SK-N-SH treated with all-trans-retinoic acid at 6 μM for 48 hours (cell line): ENCODE measurements around the gene SGTA.

Source experiments
- ATAC-seq: fragments of 200-7000 bp; cut with Tn5 transposase; 3 replicates; pipeline ENCODE4 v1.9.1; 2020; ENCODE audit warnings: mild to moderate bottlenecking, moderate library complexity
- ARNTL ChIP-seq: fragments of 450-650 bp; formaldehyde crosslinking; IDR thresholded peaks from 2 replicates; pipeline ENCODE4 v1.5.0; 2020; ENCODE audit warnings: low read depth, mild to moderate bottlenecking, moderate library complexity, borderline replicate concordance
- BACH2 ChIP-seq: fragments of 250-450 bp; sonication (Bioruptor Pico); IDR thresholded peaks from 2 replicates; pipeline ENCODE4 v1.9.0; 2021; ENCODE audit warnings: mild to moderate bottlenecking, borderline replicate concordance
- CSDC2 ChIP-seq: fragments of 250-450 bp; sonication (Bioruptor Pico); IDR thresholded peaks from 2 replicates; pipeline ENCODE4 v1.5.0; 2020; ENCODE audit warnings: mild to moderate bottlenecking, moderate library complexity
- CSRNP3 ChIP-seq: fragments of 250-450 bp; sonication (Bioruptor Pico); IDR thresholded peaks from 2 replicates; pipeline ENCODE4 v1.5.1; 2021; ENCODE audit warnings: mild to moderate bottlenecking, moderate library complexity
- ESRRG ChIP-seq: fragments of 250-450 bp; sonication (Bioruptor Pico); IDR thresholded peaks from 2 replicates; pipeline ENCODE4 v1.6.1; 2021; ENCODE audit warnings: mild to moderate bottlenecking
- GLIS3 ChIP-seq: fragments of 250-450 bp; sonication (Bioruptor Pico); IDR thresholded peaks from 2 replicates; pipeline ENCODE4 v1.5.0; 2020; ENCODE audit warnings: mild to moderate bottlenecking, moderate library complexity
- PATZ1 ChIP-seq: fragments of 250-450 bp; sonication (Bioruptor Pico); IDR thresholded peaks from 2 replicates; pipeline ENCODE4 v1.8.0; 2020; ENCODE audit warnings: mild to moderate bottlenecking, moderate library complexity, borderline replicate concordance
- POU6F1 ChIP-seq: fragments of 250-450 bp; sonication (Bioruptor Pico); IDR thresholded peaks from 2 replicates; pipeline ENCODE4 v1.8.0; 2021; ENCODE audit warnings: low read depth, mild to moderate bottlenecking, moderate library complexity, borderline replicate concordance
- PPARA ChIP-seq: fragments of 250-450 bp; sonication (Bioruptor Pico); IDR thresholded peaks from 2 replicates; pipeline ENCODE4 v1.5.0; 2020; ENCODE audit warnings: mild to moderate bottlenecking, borderline replicate concordance
- RARB ChIP-seq: fragments of 250-450 bp; sonication (Bioruptor Pico); IDR thresholded peaks from 2 replicates; pipeline ENCODE4 v1.8.0; 2021; ENCODE audit warnings: mild to moderate bottlenecking, moderate library complexity
- TOX ChIP-seq: fragments of 250-450 bp; sonication (Bioruptor Pico); IDR thresholded peaks from 2 replicates; pipeline ENCODE4 v1.8.0; 2021; ENCODE audit warnings: mild to moderate bottlenecking, moderate library complexity, borderline replicate concordance
- TSHZ2 ChIP-seq: fragments of 250-450 bp; sonication (Bioruptor Pico); IDR thresholded peaks from 2 replicates; pipeline ENCODE4 v1.5.0; 2020; ENCODE audit warnings: mild to moderate bottlenecking, moderate library complexity
- ZNF565 ChIP-seq: fragments of 450-650 bp; formaldehyde crosslinking; conservative IDR thresholded peaks from 2 replicates; pipeline ENCODE4 v1.5.0; 2020; ENCODE audit warnings: low read depth, mild to moderate bottlenecking, moderate library complexity

SGTA gene

GRCh38 chr19:2824129-2824528 lies 41.1 kb upstream of the SGTA start (continued):
- TF ChIP-seq POU6F1: no peak
- no peak for TF ChIP-seq TSHZ2 (CRISPR knock-in tag)

- TF ChIP-seq CSRNP3 (CRISPR knock-in tag) (no peak), BACH2 (CRISPR knock-in tag) (no peak), GLIS3 (CRISPR knock-in tag) (no peak)
- TF ChIP-seq, all 23 proteins: peak for 0
- no peak for ATAC-seq
These were observed 40.6 kb upstream of the SGTA start for GRCh38 chr19:2823646-2824045.

GRCh38 chr19:2822846-2823245 lies 39.8 kb upstream of the SGTA start:
- ATAC-seq: no peak

More at GRCh38 chr19:2822846-2823245, 39.8 kb upstream of the SGTA start:
- no peak for TF ChIP-seq ESRRG (CRISPR knock-in tag)
- no peak for TF ChIP-seq TSHZ2 (CRISPR knock-in tag)
- TF ChIP-seq ARNTL (CRISPR knock-in tag): no peak
- no peak for TF ChIP-seq BACH2 (CRISPR knock-in tag)
- TF ChIP-seq RARB (CRISPR knock-in tag): no peak
- TF ChIP-seq ZNF565 (CRISPR knock-in tag): no peak
- no peak for TF ChIP-seq TOX
- no peak for TF ChIP-seq CSDC2
- no peak for TF ChIP-seq POU6F1
- TF ChIP-seq PATZ1 (CRISPR knock-in tag): no peak
- TF ChIP-seq CSRNP3 (CRISPR knock-in tag): no peak
- TF ChIP-seq PPARA (CRISPR knock-in tag): no peak
